Measurements from ENCODE around the gene BBLN.

Gene BBLN

DNA sequence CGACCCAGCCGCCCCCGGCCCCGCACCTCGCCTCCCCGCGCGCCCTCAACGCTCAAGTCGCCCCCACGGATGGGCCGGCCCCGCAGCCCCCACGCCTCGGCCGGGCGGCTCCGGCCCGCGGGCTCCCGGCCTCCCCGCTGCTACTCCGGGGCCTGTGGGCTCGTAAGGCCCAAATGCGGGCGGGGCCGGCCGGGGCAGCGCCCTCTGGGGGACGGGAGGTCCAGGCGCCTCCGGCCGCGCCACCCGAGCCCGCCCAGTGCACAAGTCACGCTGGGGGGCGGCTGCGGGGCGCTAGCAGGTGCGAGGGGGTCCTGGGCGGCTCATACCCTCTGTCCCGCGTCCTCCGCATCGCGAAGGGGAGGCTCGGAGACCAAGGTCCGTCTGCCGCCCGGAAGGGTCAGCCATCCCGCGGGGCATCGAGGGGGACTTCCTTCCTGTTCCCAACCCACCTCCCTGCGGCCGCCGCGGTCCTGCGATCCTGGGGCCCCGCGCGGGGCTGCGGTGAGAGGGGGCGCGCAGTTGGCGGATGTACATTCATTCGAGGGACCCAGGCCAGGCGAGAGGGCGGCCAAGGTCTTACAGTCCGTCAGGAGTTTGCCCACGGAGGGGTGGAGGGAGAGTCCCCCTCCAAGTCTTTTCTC, 31.5 kb downstream of the BBLN start, which contains the start of gene CIZ1:
Gene CIZ1 (minus strand): TSS at position 167 of the 641 bp plus-strand sequence. CDS start 715 bp downstream, outside the sequence.
- H2AFZ ChIP-seq (ENCODE audit: low read length) = peak within 1 kb of the TSS; percentile 99
- H3K27me3 ChIP-seq (replicated peaks; ENCODE audit: insufficient read depth, low read length) = no peaks in the 10 kb centered on the region
- H3K9me2 ChIP-seq (replicated peaks; ENCODE audit: insufficient read depth, low read length) = no peaks in the 10 kb centered on the region
- peaks cover 17% of the 10 kb centered on the region for H3K79me2 ChIP-seq (ENCODE audit: low read length)
- H3K9me3 ChIP-seq (replicated peaks; ENCODE audit: insufficient read depth, low read length) = no peaks in the 10 kb centered on the region
- no peak for TF ChIP-seq EZH2 (optimal IDR thresholded peaks at IDR 0.05; ENCODE audit: low read depth, low read length)
- TF ChIP-seq, protein P1, sequence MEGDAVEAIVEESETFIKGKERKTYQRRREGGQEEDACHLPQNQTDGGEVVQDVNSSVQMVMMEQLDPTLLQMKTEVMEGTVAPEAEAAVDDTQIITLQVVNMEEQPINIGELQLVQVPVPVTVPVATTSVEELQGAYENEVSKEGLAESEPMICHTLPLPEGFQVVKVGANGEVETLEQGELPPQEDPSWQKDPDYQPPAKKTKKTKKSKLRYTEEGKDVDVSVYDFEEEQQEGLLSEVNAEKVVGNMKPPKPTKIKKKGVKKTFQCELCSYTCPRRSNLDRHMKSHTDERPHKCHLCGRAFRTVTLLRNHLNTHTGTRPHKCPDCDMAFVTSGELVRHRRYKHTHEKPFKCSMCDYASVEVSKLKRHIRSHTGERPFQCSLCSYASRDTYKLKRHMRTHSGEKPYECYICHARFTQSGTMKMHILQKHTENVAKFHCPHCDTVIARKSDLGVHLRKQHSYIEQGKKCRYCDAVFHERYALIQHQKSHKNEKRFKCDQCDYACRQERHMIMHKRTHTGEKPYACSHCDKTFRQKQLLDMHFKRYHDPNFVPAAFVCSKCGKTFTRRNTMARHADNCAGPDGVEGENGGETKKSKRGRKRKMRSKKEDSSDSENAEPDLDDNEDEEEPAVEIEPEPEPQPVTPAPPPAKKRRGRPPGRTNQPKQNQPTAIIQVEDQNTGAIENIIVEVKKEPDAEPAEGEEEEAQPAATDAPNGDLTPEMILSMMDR (IDR thresholded peaks at IDR 0.05; ENCODE audit: low read length) = peak; percentile 66
- peak within 1 kb of the TSS; percentile 1; the same call in 1 of the 2 replicates for H3K27ac ChIP-seq (ENCODE audit: low read length)
- DNase-seq = peak; percentile 86
- H3K4me3 ChIP-seq (ENCODE audit: low read length) = peak within 1 kb of the TSS; percentile 66
- peak within 1 kb of the TSS; percentile 75 for H3K9ac ChIP-seq (ENCODE audit: low read length)
- no peaks in the 10 kb centered on the region for H3K36me3 ChIP-seq (replicated peaks; ENCODE audit: insufficient read depth, low read length)
- peaks cover 6% of the 10 kb centered on the region; the same call in 1 of the 2 replicates for H3K4me1 ChIP-seq (ENCODE audit: low read length)
- H4K20me1 ChIP-seq (ENCODE audit: insufficient read depth, low read length) = no peaks in the 10 kb centered on the region
- H3F3A ChIP-seq (ENCODE audit: insufficient read depth, low read length) = peaks cover 8% of the 10 kb centered on the region; the same call in 1 of the 2 replicates
- H3K4me2 ChIP-seq (ENCODE audit: low read depth, low read length) = peak within 1 kb of the TSS; percentile 91

DNA sequence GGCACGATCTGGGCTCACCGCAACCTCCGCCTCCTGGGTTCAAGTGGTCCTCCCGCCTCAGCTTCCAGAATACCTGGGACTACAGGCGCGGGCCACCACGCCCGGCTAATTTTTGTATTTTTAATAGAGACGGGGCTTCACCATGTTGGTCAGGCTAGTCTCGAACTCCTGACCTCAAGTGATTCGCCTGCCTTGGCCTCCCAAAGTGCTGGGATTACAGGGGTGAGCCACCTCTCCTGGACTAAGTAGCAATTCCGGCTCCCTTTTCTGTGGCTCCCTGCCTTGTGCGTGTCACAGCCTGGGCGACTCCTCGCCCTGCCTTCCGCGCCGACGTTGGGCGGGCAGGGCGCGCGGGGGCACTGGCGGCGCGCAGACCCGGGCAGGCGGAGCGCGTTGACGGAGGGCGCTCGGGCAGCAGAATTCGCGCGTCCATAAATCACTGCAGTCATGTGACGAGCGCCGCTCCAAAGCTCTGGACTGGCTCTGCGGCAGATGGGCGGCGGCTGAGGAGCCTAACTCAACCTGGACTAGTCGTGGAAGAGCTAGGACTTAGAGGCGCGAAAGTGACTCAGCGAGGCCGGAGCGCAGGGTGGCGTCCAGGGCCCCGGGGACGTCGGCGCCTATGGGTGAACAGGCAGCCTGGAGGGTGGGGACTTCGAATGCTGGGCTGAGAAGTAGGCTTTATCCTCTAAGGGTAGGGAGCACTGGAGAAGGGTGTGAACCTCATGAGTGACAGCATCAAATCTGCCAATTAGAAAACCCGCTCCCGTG, 32.7 kb downstream of the BBLN start:
- Histone ChIP-seq H3K4me1 (ENCODE audit: low read length) (peaks cover 6% of the 10 kb centered on the region; the same call in 1 of the 2 replicates), H3K79me2 (ENCODE audit: low read length) (peaks cover 17% of the 10 kb centered on the region), H3K9me2 (replicated peaks; ENCODE audit: insufficient read depth, low read length) (no peaks in the 10 kb centered on the region), H4K20me1 (ENCODE audit: insufficient read depth, low read length) (no peaks in the 10 kb centered on the region), H3K27me3 (replicated peaks; ENCODE audit: insufficient read depth, low read length) (no peaks in the 10 kb centered on the region), H3K9me3 (replicated peaks; ENCODE audit: insufficient read depth, low read length) (no peaks in the 10 kb centered on the region), H3K27ac (ENCODE audit: low read length) (no peak overlapping the region), H3K36me3 (replicated peaks; ENCODE audit: insufficient read depth, low read length) (no peaks in the 10 kb centered on the region), H3K4me2 (ENCODE audit: low read depth, low read length) (peak overlapping the region; percentile 41; the same call in 1 of the 2 replicates), H3K9ac (ENCODE audit: low read length) (no peak overlapping the region), H2AFZ (ENCODE audit: low read length) (0 out of 2 replicates have a peak overlapping the region, but pooled peaks have one; percentile 35), H3K4me3 (ENCODE audit: low read length) (no peak overlapping the region), H3F3A (ENCODE audit: insufficient read depth, low read length) (peaks cover 8% of the 10 kb centered on the region; the same call in 1 of the 2 replicates)
- TF ChIP-seq, protein P1 (IDR thresholded peaks at IDR 0.05; ENCODE audit: low read length) = peak; percentile 41
- TF ChIP-seq EZH2phosphoT487 (IDR thresholded peaks at IDR 0.05; ENCODE audit: low read length) = no peak
- DNase-seq = peak; percentile 61

DNA sequence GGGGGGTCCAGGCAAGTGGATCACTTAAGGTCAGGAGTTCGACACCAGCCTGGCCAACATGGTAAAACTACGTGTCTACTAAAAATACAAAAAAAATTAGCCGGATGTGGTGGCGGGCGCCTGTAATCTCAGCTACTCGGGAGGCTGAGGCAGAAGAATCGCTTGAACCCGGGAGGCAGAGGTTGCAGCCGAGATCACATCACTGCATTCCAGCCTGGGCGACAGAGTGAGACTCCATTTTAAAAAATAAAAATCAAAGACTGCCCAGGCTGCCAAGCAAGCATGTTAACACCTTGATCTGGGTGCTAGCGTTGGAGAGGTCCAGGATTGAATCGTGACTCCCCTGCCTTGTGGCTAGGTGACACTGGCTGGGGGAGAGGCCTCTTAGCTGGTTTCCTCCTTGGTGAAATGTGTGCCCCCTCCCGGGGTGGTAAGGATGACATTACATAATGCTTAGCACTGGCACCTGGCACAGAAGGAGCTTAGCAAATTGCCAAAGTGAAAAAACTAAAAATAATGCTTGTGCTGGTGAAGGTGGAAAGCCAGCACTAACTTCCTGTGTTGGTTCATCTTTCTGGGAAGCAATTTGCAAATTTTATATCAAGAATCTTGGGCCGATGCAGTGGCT, 33.5 kb downstream of the BBLN start:
- Histone ChIP-seq H3K4me2 (ENCODE audit: low read depth, low read length) (no peak overlapping the region), H3K27ac (ENCODE audit: low read length) (no peak overlapping the region), H3K9ac (ENCODE audit: low read length) (no peak overlapping the region), H3K9me2 (replicated peaks; ENCODE audit: insufficient read depth, low read length) (no peaks in the 10 kb centered on the region), H3K9me3 (replicated peaks; ENCODE audit: insufficient read depth, low read length) (no peaks in the 10 kb centered on the region), H3K79me2 (ENCODE audit: low read length) (peaks cover 17% of the 10 kb centered on the region), H3K27me3 (replicated peaks; ENCODE audit: insufficient read depth, low read length) (no peaks in the 10 kb centered on the region), H3K4me3 (ENCODE audit: low read length) (no peak overlapping the region), H4K20me1 (ENCODE audit: insufficient read depth, low read length) (no peaks in the 10 kb centered on the region), H3F3A (ENCODE audit: insufficient read depth, low read length) (peaks cover 8% of the 10 kb centered on the region; the same call in 1 of the 2 replicates), H3K36me3 (replicated peaks; ENCODE audit: insufficient read depth, low read length) (no peaks in the 10 kb centered on the region), H3K4me1 (ENCODE audit: low read length) (peaks cover 6% of the 10 kb centered on the region; the same call in 1 of the 2 replicates), H2AFZ (ENCODE audit: low read length) (no peak overlapping the region)
- no peak for TF ChIP-seq EZH2phosphoT487 (IDR thresholded peaks at IDR 0.05; ENCODE audit: low read length)
- DNase-seq = no peak

All from MM.1S (cell line).